Measurements from ENCODE around the gene HOXC6.

DNA sequence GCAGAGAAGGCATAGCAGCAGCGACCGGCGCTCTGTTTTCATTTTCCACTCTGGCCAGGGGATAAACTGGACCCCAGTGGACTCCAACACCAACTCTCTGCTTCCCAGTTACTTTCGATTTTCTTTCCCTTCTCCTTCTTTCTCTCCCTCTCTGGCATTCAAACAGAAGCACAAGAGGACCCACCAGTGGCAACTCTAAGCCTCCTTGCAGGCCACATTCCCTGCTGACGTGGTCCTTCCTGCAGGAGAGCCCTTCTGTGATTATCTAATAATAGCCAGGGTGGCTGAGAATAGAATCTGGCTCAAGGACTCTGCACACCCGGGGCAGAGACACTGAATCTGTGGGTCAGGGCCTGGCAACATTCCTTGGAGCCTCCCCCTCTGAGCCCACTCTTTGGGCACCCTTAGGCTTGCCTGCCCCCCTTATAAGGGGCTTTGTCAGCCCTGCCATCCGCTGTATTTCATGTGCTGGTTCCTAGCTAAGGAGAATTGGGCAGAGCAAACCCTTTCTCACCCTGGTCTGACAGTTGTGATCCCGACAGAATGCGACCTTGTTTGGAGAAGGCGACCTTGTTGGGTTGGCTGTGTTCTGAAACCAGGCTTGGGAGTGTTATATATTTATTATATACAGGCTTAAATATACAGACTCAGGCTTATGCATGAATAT lies 8.2 kb upstream of the HOXC6 start:
- TF ChIP-seq GATA2 (IDR thresholded peaks at IDR 0.05; ENCODE audit: low read depth, low read length) (no peak), GATA3 (IDR thresholded peaks at IDR 0.05; ENCODE audit: low read depth, low read length) (no peak)
